HG02642 (cell line): ENCODE measurements around the gene MRPL22.
A peak's percentile ranks its signal among the peaks of the same experiment; 100 is the strongest.
"Not testable (repeated sequence)": the region's sequence is repeated elsewhere in the genome, so short reads cannot be mapped to it uniquely, and the experiment has no call there.

Experiments
- ATAC-seq: cut with Tn5 transposase; IDR thresholded peaks from one replicate; pipeline ENCODE4 v1.9.1; 2021; ENCODE audit warnings: mild to moderate bottlenecking; ENCODE audit not compliant: unreplicated experiment, poor library complexity

Gene MRPL22

GRCh38 chr5:154986151-154986550 lies 45.3 kb downstream of the MRPL22 start:
- no peak for ATAC-seq

DNA sequence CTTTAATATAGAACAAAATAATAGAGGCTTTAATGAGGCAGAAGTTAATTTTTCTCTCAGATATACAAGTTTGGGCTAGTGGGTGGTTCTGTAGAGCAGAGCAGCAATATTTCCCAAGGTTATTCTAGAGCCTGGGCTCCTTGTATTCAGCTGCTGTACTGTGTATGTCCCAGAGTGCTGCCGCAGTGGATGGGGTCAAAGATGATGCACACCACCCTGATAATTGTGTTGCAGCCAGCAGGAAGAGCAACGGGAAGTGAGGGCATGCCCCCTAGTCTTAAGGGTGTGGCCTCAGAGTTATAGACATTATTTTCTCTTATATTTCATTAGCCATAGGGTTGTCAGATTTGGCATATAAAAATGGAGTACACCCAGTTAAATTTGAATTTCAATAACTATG lies 48.8 kb downstream of the MRPL22 start:
- no peak for ATAC-seq

- no peak for ATAC-seq
Observed at GRCh38 chr5:154993461-154993860, 52.6 kb downstream of the MRPL22 start.

- ATAC-seq: no peak
Observed at GRCh38 chr5:154995679-154996078, 54.8 kb downstream of the MRPL22 start.

- ATAC-seq: no peak
Observed at GRCh38 chr5:154997746-154998145, 56.9 kb downstream of the MRPL22 start.

GRCh38 chr5:154999865-155000264 lies 59.0 kb downstream of the MRPL22 start:
- no peak for ATAC-seq

DNA sequence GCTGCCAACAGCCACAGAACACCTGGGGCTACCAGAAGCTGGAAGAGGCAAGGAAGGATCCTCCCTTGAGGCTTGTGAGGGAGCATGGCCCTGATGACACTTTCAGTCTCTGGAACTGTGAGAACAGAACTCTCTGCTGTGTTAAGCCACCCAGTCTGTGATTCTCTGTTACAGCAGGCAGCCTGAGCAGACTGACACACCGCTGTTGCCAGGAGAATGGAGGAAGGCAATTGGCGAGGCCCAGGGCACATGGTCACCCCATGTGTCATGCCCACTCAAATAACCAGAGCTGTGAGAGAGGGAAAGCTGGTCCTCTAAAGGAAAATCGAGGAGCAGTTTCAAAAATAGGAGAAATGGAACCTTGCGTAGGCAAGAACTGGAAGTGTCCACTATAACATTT lies 60.6 kb downstream of the MRPL22 start:
- ATAC-seq: no peak

- ATAC-seq: not testable (repeated sequence)
Observed at GRCh38 chr5:155002722-155003121, 61.8 kb downstream of the MRPL22 start.

- ATAC-seq: no peak
Observed at GRCh38 chr5:155004138-155004744, 63.4 kb downstream of the MRPL22 start.

DNA sequence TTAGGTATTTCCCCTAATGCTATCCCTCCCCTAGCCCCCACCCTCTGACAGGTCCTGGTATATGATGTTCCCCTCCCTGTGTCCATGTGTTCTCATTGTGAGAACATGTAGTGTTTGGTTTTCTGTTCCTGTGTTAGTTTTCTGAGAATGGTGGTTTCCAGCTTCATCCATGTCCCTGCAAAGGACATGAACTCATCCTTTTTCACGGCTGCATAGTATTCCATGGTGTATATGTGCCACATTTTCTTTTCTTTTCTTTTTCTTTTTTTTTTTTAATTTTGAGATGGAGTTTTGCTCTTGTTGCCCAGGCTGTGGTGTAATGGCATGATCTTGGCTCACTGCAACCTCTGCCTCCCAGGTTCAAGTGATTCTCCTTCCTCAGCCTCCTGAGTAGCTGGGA lies 65.4 kb downstream of the MRPL22 start:
- not testable (repeated sequence) for ATAC-seq

- ATAC-seq: no peak
Observed at GRCh38 chr5:155008669-155009068, 67.8 kb downstream of the MRPL22 start.

DNA sequence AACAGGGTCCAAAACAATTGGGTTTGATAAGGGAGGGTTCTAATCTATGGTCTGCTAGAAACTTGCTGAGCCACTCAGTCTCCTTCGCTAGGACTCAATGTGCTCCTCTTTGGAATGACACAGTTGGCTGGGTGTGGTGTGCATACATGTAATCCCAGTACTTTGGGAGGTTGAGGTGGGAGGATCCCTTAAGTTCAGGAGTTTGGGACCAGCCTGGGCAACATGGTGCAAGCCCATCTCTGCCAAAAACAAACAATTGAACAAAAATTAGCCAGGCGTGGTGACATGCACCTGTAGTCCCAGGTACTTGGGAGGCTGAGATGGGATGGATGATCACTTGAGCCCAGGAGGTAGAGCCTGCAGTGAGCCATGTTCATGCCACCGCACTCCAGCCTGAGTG lies 70.0 kb downstream of the MRPL22 start:
- ATAC-seq: no peak

- ATAC-seq: no peak
Observed at GRCh38 chr5:155013526-155013925, 72.7 kb downstream of the MRPL22 start, which contains the start of gene KIF4B. KIF4B (plus strand) TSS chr5:155013755; CDS start chr5:155013860, 105 bp downstream.

- no peak for ATAC-seq
Observed at GRCh38 chr5:155015239-155015638, 74.4 kb downstream of the MRPL22 start.

- peak; percentile 95 for ATAC-seq
Observed at GRCh38 chr5:155017610-155018009, 76.7 kb downstream of the MRPL22 start.
